HTERT RPE-1 (cell line): Measurements from ENCODE around the gene EEF1G.
"Not testable (repeated sequence)": the region's sequence is repeated elsewhere in the genome, so short reads cannot be mapped to it uniquely, and the experiment has no call there.

Source experiments
- in situ Hi-C: fragments of 300-500 bp; cut with MboI; formaldehyde crosslinking; loops from 4 replicates; pipeline ENCODE4 v1.14.3; 2020; ENCODE audit warnings: low sequenced_read_pairs

The EEF1G gene, protein sequence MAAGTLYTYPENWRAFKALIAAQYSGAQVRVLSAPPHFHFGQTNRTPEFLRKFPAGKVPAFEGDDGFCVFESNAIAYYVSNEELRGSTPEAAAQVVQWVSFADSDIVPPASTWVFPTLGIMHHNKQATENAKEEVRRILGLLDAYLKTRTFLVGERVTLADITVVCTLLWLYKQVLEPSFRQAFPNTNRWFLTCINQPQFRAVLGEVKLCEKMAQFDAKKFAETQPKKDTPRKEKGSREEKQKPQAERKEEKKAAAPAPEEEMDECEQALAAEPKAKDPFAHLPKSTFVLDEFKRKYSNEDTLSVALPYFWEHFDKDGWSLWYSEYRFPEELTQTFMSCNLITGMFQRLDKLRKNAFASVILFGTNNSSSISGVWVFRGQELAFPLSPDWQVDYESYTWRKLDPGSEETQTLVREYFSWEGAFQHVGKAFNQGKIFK

DNA sequence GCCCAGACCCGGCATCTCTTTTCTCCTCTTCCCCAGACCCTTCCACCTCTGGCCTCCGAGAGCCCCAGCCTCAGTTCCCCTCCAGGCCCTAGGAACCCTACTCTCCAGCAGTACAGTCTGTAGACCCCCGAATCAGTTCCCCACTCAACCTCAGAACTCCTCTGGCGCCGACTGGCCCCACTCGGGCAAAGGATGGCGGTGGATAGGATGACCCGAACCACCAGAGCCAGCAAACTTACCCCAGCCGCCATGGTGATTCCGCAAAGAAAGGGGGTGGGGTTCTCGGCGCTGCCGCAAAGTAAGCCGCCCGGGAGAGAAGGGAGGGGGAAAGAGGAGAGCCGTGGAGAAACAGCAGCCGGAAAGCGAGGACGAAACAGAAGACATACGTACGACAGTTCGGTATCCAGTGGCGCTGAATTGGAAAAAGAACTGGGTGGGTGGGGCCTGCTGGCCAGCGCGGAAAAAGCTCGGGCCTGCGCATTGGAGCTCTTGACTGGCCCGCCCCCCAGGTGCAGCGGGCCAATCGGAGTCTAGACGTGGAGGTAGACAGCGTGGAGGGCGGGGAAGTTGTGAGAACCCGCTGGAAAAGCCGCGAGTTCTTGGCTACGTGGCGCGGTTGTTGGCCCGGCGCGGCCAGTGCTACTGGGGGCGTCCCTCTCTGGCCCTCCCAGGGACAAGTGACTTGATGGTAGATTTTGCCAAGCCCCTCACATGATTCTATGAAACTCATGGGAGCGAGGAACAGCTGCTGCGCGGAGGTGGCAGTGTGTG, at the start of gene EEF1G:
Gene EEF1G, minus strand, starts transcription at position 300 of the 771 bp plus-strand sequence. Its CDS starts 49 bp downstream, at position 251.
- in situ Hi-C loops, result no loop called here

DNA sequence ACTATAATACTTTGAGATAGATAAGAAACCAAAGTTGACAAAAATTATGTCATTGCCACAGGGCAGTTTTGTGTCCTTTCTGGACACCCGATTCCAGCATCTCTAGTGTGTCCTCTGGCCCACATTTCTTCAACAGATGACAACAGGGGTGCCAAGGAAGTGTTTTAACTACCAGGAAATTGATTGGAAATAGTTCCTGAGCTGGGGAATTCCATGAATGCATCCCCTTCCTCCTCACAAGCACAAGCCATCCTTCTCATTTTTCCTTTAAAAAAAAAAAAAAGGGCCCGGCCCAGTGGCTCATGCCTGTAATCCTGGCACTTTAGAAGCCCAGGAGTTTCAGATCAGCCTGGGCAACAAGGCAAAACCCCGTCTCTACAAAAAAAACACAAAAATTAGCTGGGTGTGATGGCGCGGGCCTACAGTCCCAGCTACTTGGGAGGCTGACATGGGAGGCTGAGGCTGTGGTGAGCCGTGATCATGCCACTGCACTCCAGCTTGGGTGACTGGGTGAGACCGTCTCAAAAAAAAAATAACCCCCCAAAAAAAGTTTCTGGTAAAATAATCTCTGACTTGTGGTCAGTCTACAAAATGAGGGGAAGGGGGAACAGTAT, 48.9 kb upstream of the EEF1G start:
- in situ Hi-C loops, result no loop called here

DNA sequence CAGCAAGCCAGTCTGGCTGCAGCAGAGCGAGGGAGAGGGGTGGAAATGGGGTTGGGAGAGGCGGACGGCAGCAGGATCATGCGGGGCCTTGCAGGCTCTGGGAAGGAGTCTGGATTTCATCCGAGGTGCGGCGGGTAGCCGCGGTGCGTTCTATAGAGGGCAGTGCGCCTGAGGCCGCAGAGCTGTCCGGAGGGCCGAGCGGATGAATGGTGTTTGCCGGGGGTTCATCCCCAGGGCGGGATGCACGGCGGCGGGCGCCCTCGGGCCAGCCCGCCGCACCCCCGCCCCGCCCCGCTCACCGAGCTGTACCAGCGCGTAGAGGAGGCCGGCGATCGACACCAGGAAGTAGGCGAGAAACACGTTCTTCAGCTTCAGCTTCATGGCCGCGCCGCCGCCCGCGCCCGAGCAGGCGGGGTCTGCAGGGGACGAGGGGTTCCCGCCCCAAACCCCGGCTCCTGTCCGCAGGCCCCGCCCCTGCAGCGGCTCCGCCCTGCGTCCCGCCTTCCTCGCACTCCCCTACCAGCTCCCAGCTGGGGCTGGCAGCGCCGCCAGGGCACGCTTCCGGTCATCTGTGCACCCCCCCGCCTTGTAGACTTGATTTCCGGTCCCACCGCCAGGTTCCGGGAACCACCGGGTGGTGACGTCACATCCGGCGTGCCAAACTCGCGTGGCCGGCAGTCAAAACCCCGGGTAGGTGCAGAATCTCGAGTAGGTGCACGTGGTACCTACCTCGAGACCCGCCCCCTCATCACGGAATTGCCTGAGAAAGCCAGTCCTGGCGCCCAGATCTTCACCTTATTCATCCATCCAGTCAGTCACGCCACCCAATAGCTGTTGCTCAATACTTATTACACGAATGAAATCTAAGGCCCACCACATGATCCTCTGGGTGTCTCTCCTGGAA, 48.1 kb upstream of the EEF1G start, which contains the start of gene B3GAT3:
Gene B3GAT3, minus strand, starts transcription at position 420 of the 904 bp plus-strand sequence. Its CDS starts 39 bp downstream, at position 381.
- in situ Hi-C loops, result no loop called here

DNA sequence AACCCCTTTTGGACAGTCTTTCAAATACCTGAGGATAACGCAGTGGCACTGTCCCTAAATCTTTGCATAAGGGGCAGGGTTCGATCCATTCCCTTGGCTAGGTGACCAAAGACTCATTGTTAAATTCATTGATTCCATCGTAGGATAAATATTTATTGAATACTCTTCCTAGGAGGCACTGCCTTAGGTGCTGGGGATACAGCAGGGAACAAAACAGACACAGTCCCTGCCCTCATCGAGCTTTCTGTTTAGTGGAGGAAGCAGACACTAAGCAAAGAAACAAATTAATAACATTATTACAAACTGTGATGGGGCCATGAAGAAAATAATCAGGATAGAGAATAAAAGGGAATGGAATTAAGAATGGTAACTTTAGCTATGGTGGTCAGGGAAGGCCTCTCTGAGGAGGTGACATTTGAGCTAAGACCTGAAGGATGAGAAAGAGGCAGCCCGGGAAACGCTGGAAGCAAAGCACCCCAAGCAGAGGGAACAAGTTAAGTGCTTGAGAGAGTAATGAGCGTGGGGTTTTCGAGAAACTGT, 47.4 kb upstream of the EEF1G start:
- in situ Hi-C loops, result no loop called here

DNA sequence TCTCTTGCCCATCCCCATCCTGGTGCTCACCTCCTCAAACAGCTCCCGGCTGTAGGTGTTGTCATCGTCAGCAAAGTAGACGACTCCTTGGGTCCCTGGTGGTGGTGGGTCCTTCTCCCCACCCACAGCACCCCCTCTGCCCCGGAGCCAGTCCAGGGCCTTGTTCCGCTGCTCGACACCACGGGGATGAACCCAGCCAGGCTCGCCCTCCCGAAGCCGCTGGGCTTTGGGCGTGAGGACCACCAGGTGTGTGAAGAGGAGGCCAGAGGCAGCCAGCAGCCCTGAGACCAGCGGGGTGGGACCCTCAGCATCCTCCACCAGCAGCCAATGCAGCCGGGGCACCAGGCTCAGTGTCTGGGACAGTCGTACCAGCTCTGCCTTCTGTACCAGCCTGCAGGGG, 43.3 kb upstream of the EEF1G start:
- in situ Hi-C loops, result not testable (repeated sequence)

DNA sequence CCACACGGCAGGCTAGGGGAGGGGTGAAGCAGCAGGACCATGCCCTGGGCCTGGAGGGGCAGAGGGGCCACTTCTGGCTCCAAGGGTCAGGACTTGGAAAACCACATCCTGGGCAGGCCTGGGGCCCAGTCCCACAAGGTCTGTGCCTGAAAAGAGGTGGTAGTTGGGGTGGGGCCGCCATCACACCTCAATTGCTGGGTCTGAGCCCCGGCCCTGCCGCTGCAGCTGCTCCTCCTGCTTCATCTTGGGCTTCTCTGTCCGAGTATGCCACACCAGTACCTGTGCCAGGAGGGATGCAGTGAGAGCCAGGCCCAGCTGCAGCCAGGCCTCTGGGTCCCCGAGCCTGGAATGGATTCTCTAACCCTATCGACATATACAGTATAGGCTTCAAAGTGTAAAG, 41.8 kb upstream of the EEF1G start:
- in situ Hi-C loops, result no loop called here

DNA sequence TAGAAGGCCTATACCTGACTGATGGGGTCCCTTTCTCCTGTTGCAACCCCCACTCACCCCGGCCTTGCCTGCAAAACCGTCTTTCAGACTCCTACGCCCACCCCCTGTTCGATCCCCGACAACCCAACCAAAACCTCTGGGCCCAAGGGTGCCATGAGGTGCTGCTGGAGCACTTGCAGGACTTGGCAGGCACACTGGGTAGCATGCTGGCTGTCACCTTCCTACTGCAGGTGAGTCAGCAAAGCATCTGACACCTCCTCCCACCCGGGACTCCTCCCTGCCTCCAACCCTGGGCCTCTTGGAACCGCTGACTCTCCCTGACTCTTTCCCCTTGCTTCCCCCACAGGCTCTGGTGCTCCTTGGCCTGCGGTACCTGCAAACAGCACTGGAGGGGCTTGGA, 40.6 kb upstream of the EEF1G start:
- in situ Hi-C loops, result no loop called here

DNA sequence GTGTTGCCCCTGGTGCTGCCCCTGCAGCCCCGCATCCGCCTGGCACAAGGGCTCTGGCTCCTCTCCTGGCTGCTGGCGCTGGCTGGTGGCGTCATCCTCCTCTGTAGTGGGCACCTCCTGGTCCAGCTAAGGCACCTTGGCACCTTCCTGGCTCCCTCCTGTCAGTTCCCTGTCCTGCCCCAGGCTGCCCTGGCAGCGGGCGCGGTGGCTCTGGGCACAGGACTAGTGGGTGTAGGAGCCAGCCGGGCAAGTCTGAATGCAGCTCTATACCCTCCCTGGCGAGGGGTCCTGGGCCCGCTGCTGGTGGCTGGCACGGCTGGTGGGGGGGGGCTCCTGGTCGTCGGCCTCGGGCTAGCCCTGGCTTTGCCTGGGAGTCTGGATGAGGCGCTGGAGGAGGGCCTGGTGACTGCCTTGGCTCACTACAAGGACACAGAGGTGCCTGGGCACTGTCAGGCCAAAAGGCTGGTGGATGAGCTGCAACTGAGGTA, 39.6 kb upstream of the EEF1G start:
- in situ Hi-C loops, result no loop called here

DNA sequence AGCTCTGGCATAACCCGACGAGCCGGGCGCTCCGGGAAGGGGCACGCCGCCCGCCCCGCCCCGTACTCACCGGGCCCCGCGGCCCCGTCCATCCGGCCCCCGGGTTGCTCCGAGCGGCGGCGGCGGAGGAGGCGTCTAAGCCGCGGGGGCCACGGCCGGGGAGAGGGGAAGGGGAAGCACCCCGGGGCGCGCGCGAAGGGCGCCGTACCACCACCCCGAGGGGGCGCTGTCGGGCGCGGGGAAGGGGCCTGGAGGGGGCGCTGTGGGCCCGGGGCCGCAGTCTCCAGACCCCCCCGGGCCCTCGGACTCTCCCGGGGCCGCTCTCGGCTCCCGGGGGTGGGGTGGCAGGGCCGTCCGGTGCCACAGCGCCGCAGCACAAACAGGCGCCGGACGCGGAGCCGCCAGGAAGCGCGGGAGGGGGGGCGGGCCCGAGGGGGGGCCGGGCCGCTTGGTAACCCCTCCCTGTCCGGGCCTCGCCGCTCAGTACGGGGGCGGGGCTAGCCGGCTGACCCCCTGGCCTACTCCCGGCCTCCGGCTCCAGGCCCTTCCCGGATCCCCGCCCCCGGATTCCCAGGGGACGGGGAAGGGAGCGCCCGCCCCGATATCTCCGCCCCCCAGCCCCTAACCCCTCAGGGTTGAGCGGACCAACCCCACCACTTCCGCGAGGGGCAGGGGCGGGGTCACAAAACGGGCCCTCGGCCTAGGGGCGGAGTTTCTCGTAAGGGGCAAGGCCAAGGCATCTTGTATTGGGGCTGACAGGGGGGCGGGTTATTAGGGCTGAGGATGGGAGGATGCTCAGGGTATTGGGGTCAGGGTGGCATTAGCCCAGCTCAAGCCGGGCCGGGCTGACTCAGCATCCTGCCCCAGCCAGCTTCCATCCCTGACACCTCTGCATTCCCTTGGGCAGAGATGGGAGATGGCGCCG, 38.9 kb upstream of the EEF1G start, which contains the start of the genes EML3 and ROM1:
Gene EML3, minus strand, starts transcription at position 410 of the 925 bp plus-strand sequence. Its CDS starts 318 bp downstream, at position 92.
Gene ROM1, plus strand, starts transcription at position 892 of the 925 bp plus-strand sequence. Its CDS starts 25 bp downstream, at position 917.
- in situ Hi-C loops, result no loop called here

DNA sequence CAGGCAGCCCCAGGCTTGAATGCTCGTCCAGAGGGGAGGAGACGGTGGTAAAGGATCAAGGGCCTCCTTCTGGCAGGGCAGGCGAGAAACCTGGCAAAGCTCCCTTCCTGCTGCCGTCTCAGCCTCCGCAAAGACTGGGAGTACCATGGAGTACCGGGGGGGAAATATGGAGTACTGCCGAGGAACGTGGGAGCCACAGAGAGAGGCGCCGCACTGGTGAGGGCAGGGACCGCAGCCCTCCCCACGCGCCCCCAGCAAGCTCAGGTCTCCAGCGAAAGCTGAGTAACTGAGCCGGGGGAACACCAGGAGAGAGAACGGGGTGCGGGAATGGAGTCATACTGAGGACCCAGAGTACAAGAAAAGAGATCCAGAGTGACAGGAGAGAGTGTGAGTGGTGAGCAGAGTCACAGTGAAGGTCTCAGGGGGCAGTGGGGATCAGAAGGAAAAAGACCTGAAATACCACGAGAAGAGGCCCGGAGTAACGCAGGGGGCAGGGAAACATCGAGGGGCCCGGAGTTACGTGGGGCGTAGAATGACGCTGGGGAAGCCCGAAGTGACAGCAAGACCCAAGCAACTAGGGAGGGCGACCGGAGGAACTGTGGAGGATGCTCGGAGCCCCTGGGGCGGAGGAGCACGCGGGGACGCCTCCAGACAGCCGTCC, 38.1 kb upstream of the EEF1G start:
- in situ Hi-C loops, result no loop called here

DNA sequence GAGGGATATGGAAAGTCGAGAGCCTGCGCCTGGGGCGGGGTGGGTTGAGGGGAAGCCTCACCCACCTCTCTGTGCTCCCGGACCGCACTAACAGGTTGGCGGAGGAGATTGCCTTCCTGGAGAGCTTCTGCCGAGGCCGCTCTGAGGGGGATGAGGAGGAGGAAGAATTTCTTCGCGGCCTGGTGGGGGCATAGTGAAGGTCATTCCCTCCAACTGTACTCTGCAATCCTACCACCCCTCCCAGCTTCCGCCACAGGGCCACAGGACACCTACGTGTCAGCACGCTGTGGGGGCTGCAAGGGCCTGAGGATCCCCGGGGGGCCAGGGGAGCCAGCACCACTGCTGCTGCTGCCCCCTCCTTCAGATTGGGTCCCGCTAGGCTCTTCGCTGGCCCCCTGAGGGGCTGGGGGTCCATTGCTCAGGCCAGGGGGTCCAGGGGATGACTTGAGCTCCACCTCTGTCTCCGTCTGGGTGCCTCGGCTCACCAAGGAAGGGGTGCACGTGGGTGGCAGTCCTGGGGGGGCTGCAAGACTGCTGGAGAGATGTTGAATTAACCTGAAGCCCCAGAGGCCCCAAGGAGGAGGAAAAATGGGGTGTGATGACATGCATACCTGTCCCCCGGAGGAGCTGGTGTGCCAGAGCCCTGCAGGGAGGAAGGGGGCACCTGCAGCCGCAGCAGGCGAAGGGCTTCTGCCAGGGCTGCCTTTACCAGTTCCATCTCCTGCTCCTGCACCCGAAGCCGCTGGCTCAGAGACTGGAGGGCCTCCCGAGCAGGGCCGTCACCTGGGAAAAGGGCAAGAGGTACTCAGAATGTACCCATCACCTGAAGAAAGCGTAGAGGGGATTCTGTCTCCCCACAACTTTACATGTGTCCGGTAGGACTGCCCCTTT, 37.4 kb upstream of the EEF1G start:
- in situ Hi-C loops, result no loop called here

DNA sequence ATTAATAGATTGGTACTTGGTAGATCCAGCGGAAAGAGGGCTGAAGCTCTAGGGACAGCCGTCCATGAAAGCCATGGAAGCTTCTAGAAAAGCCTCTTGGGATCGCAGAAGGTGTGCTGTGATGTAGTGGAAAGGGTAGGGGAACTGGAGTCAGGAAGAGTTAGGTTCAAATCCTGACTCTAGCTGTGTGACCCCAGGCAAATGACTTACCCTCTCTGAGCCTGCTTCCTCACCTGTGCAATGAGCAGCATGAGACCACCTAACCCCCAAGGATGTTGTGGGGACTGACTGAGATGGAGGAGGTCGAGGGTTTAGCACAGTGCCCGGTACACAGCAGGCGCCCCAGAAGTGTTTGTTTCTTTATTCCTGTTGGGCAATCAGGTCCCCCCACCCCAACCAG, 36.7 kb upstream of the EEF1G start:
- in situ Hi-C loops, result no loop called here

DNA sequence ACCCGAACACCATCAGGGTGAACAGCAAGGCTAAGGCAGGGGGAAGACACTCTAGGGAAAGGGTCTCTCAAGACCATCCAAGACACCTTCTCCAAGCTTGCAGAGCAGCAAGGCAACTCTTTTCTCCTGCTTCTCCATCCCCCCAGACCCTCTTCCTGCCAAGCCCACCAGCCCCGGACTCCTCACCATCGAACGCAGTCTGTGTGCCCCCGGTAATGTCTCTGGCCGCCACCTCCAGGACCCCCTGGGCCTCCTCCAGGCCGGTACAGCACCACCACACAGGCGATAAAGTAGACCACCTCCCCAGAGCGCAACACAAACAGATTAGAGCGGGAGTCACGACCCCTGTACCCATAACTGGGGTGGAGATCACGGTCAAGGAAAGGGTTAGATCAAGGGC, 35.1 kb upstream of the EEF1G start:
- in situ Hi-C loops, result no loop called here

DNA sequence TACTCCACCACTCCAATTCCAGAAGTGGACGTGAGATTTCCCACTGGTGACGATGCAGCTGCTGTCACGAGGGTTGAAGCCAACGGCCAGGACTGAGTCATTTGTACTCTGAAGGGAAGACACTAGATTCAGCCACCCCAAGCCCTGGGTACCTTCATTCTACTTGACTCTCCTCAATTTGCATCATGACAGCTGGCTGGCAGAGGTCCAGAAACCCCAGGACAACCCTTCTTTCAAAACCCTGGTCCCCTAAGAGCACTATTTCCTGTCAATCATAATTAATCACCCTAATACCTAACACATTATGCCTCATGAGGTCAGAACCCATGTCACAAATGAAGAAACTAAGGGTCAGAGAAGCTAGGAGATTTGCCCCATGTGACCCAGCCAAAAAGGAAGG, 34.0 kb upstream of the EEF1G start:
- in situ Hi-C loops, result no loop called here

DNA sequence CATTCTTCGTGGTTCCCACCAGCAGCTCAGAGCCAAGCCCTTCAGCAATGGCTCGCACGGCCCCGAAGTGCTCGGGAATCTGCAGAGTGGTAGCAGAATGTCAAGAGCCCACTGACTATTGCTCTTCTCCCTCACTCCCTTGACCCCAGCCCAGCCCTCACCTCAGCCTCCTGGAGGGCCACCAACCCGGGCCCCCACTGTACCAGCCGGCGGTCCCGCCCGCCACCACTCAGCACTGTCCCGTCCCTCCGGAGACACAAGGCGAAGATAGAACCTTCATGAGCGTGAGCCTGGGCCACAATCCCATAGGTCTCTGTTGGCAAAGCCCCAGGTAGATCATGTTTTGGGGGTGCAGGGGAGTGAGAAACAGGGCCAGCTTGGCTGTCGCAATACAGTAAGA, 32.2 kb upstream of the EEF1G start:
- in situ Hi-C loops, result no loop called here

DNA sequence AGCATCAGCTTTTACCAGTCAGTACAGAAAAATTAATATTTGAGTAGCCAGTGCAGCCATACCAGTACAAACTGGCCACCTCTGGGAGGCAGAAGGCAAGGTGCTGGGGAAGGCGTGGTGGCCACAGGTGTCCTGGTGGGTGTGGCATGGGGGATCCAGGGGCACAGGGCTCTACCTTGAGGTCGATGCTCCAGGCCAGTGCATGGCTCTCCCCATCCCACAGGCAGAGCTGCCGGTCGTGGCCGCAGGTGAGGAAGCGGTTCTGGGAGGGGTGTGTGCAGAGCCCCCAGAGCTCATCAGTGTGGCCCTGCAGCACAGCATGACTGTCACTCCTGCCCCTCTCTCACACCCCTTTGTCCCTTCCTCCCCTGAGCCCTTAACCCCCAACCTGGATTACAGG, 31.8 kb upstream of the EEF1G start:
- in situ Hi-C loops, result no loop called here

DNA sequence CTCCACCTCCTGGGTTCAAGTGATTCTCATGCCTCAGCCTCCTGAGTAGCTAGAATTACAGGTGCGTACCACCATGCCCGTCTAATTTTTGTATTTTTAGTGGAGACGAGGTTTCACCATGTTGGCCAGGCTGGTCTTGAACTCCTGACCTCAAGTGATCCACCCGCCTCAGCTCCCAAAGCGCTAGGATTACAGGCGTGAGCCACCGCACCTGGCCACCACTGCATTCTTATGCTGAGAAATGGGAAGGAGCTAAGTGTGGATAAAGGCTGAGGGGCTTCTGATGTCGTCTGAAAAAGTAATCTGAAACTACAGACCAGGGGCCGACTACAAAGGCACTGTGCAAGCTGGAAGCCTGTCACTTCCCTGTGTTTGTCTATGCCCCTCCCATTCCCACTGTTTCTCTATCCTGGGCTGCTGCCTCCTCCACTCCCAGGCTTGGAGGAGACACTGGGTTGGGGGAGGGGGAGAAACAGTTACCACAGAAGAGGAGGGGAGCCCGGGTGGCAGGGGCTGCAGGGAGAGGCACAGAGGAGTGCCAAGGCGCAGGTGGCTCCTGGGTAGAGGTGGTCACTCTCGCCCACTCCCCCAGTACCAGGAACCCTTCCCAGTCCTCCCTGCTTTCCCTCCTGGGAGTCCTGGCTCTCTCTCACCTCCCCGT, 30.9 kb upstream of the EEF1G start:
- in situ Hi-C loops, result no loop called here
